Lung (tissue), 12 donors: ENCODE results near the gene ZBTB8OS. TPM values are rescaled to one million over a fixed set of nuclear protein-coding genes. Genes with fewer than 3 reads are reported as not detected.

Source experiments
- ATAC-seq: fragments of 200-7000 bp; cut with Tn5 transposase; one replicate; pipeline ENCODE4 v1.9.1; 2020; ENCODE audit warnings: moderate number of reproducible peaks; ENCODE audit not compliant: insufficient read depth, low FRiP score
- DNase-seq, 3 donors: peaks; one replicate each; pipeline ENCODE4 v3.0.0-alpha.2; 2013 to 2017
- H3K27ac ChIP-seq, 2 donors: one replicate each; pipeline ENCODE4 v1.5.1; 2013; ENCODE audit warnings: mild to moderate bottlenecking in 2 of 2, moderate library complexity in 2 of 2, control low read depth in 1 of 2, inconsistent platforms in 1 of 2, low read depth in 1 of 2, low read length in 1 of 2
- H3K27me3 ChIP-seq, 3 donors: one replicate each; pipeline ENCODE4 v1.5.1; 2013; ENCODE audit warnings: low read length in 2 of 3; ENCODE audit not compliant: control insufficient read depth in 3 of 3, insufficient read depth in 3 of 3
- H3K36me3 ChIP-seq, 4 donors: one replicate each; pipeline ENCODE4 v1.5.1; 2013; ENCODE audit warnings: low read length in 4 of 4, mild to moderate bottlenecking in 1 of 4, moderate library complexity in 1 of 4; ENCODE audit not compliant: control insufficient read depth in 4 of 4, insufficient read depth in 4 of 4
- H3K4me1 ChIP-seq, 5 donors: one replicate each; pipeline ENCODE4 v1.5.1; 2013; ENCODE audit warnings: low read length in 5 of 5, mild to moderate bottlenecking in 2 of 5, moderate library complexity in 1 of 5; ENCODE audit not compliant: control insufficient read depth in 5 of 5, insufficient read depth in 5 of 5
- H3K4me3 ChIP-seq: one replicate; pipeline ENCODE4 v1.5.1; 2013; ENCODE audit warnings: mild to moderate bottlenecking, control low read depth, moderate library complexity
- H3K9ac ChIP-seq, 2 donors: one replicate each; pipeline ENCODE4 v1.5.1; 2013; ENCODE audit warnings: low read length in 2 of 2, control low read depth in 1 of 2; ENCODE audit not compliant: insufficient read depth in 1 of 2
- H3K9me3 ChIP-seq, 4 donors: one replicate each; pipeline ENCODE4 v1.5.1; 2013; ENCODE audit warnings: low read length in 3 of 4, mild to moderate bottlenecking in 1 of 4, moderate library complexity in 1 of 4; ENCODE audit not compliant: control insufficient read depth in 4 of 4, insufficient read depth in 3 of 4
- CTCF ChIP-seq: IDR thresholded peaks from 2 replicates; pipeline ENCODE4 v1.5.1; 2012; ENCODE audit warnings: mild to moderate bottlenecking; ENCODE audit errors: control extremely low read depth, extremely low read depth
- WGBS, 2 donors: extraction: QIAGEN DNeasy Blood & Tissue Kit; methylation state at CpG; one replicate each; pipeline ENCODE4 v1.1.7; 2013; 5-methylcytosine and 5-hydroxymethylcytosine counted together
- polyA plus RNA-seq, 2 donors: library from polyadenylated mRNA; stranded (reverse); fragments of 200-250 nt; gene quantifications; one replicate each; pipeline ENCODE4 v1.2.1, GENCODE V29; 2013
- total RNA-seq, 2 donors: library from RNA; depleted of rRNA in 1 of 2; stranded (reverse); fragments of >200 nt in 1 of 2; gene quantifications; one replicate each; pipeline ENCODE4 v1.2.1, GENCODE V29; 2014 to 2021
- donor health status: control.
- donor health status: control.
- donor health status: Bipolar disorder and iron deficiency.
- donor health status: healthy.
- donor health status: DM: yes; HTN: yes; CAD: no.

The ZBTB8OS gene
- total and polyA plus RNA-seq, 4 donors: 26.7 to 86.1 (median 46.3) TPM

- H3K27ac ChIP-seq: no peak overlapping the region
- H3K4me1 ChIP-seq: no peaks in the 10 kb centered on the region
- 94 to 97% methylated on average over 1 of the region's 1 CpG for WGBS, 2 donors
- H3K36me3 ChIP-seq: peaks cover 0 to 2% (median under 1%) of the 10 kb centered on the region in 4 donors
- H3K27me3 ChIP-seq: no peaks in the 10 kb centered on the region
- DNase-seq (no peak), ATAC-seq (no peak)
- no peak for TF ChIP-seq CTCF
- H3K9ac ChIP-seq: no peak overlapping the region
- no peak overlapping the region for H3K4me3 ChIP-seq
- H3K9me3 ChIP-seq: no peaks in the 10 kb centered on the region
Measured at GRCh38 chr1:32639489-32640075, 10.8 kb downstream of the ZBTB8OS start.

GRCh38 chr1:32636914-32637645 is 13.3 kb downstream of the ZBTB8OS start:
- DNase-seq: no peak
- no peak overlapping the region for H3K27ac ChIP-seq

GRCh38 chr1:32635508-32636277 is 14.7 kb downstream of the ZBTB8OS start:
- Histone ChIP-seq H3K4me1 (no peaks in the 10 kb centered on the region), H3K9ac (no peak overlapping the region), H3K36me3 (peaks cover 0 to 13% (median 6%) of the 10 kb centered on the region in 4 donors), H3K27me3 (no peaks in the 10 kb centered on the region), H3K4me3 (no peak overlapping the region), H3K9me3 (no peaks in the 10 kb centered on the region), H3K27ac (no peak overlapping the region)
- TF ChIP-seq CTCF: no peak
- WGBS, 2 donors: 89 to 96% methylated on average over 8 of the region's 8 CpGs
- ATAC-seq: no peak
- DNase-seq: no peak

More at GRCh38 chr1:32636914-32637645, 13.3 kb downstream of the ZBTB8OS start:
- H3K27me3 ChIP-seq: no peaks in the 10 kb centered on the region
- no peak for ATAC-seq
- WGBS, 2 donors: 64 to 73% methylated on average over 16 of the region's 16 CpGs
- H3K36me3 ChIP-seq: peaks cover 0 to 13% (median 4%) of the 10 kb centered on the region in 4 donors
- H3K4me1 ChIP-seq: no peaks in the 10 kb centered on the region
- no peaks in the 10 kb centered on the region for H3K9me3 ChIP-seq
- H3K9ac ChIP-seq: no peak overlapping the region
- TF ChIP-seq CTCF: no peak
- H3K4me3 ChIP-seq: no peak overlapping the region
